ENCODE data around the gene GATB. TPM values are rescaled to one million over a fixed set of nuclear protein-coding genes. Genes with fewer than 3 reads are reported as not detected.

Gene GATB
- total RNA-seq, 1 donor: 17.2 TPM

- DNase-seq (ENCODE audit: low read depth): no peak
- no peak overlapping the region for H3K4me3 ChIP-seq (ENCODE audit: low read depth, low read length)
- TF ChIP-seq CTCF (IDR thresholded peaks at IDR 0.05; ENCODE audit: insufficient read depth, low read length): no peak
Observed at GRCh38 chr4:151709071-151709470, 51.7 kb downstream of the GATB start.

GRCh38 chr4:151708100-151708499 lies 52.7 kb downstream of the GATB start:
- no peak for DNase-seq (ENCODE audit: low read depth)
- H3K4me3 ChIP-seq (ENCODE audit: low read depth, low read length): no peak overlapping the region
- TF ChIP-seq CTCF (IDR thresholded peaks at IDR 0.05; ENCODE audit: insufficient read depth, low read length): no peak

- no peak overlapping the region for H3K4me3 ChIP-seq (ENCODE audit: low read depth, low read length)
- TF ChIP-seq CTCF (IDR thresholded peaks at IDR 0.05; ENCODE audit: insufficient read depth, low read length): no peak
- no peak for DNase-seq (ENCODE audit: low read depth)
Observed at GRCh38 chr4:151703401-151703800, 57.4 kb downstream of the GATB start.

GRCh38 chr4:151702256-151702655 lies 58.6 kb downstream of the GATB start:
- no peak overlapping the region for H3K4me3 ChIP-seq (ENCODE audit: low read depth, low read length)
- DNase-seq (ENCODE audit: low read depth): no peak
- no peak for TF ChIP-seq CTCF (IDR thresholded peaks at IDR 0.05; ENCODE audit: insufficient read depth, low read length)

- H3K4me3 ChIP-seq (ENCODE audit: low read depth, low read length): no peak overlapping the region
- DNase-seq (ENCODE audit: low read depth): no peak
- no peak for TF ChIP-seq CTCF (IDR thresholded peaks at IDR 0.05; ENCODE audit: insufficient read depth, low read length)
Observed at GRCh38 chr4:151700566-151701316, 60.1 kb downstream of the GATB start.

- no peak for TF ChIP-seq CTCF (IDR thresholded peaks at IDR 0.05; ENCODE audit: insufficient read depth, low read length)
- no peak for DNase-seq (ENCODE audit: low read depth)
- H3K4me3 ChIP-seq (ENCODE audit: low read depth, low read length): no peak overlapping the region
Observed at GRCh38 chr4:151698213-151698612, 62.6 kb downstream of the GATB start.

Measured in fibroblast of the aortic adventitia (primary cell).